ENCODE measurements around the gene LRCOL1.

Gene LRCOL1

DNA sequence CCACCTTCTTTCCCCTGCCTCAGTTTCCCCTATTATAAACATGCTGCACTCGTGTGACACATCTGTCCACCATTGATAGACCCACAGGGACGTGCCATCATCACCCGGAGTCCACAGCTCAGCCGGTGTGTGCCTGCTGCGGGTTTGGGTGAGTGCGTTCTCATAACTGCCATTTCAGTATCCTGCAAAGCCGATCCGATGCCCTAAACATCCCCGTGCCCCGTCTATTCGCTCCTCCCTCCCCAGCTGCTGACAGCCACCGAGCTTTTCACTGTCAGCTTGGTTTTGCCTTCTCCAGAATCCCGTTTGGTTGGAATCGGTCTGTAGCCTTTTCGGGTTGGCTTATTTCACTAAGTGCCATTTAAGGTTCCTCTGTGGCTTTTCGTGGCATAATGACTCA lies 3.9 kb downstream of the LRCOL1 start:
- Histone ChIP-seq H3K36me3 (ENCODE audit: control insufficient read depth, insufficient read depth, low read length) (no peaks in the 10 kb centered on the region), H3K4me3 (replicated peaks; ENCODE audit: low read depth, low read length) (no peak overlapping the region), H3K27me3 (replicated peaks; ENCODE audit: control insufficient read depth, insufficient read depth, low read length) (no peaks in the 10 kb centered on the region; the same call in 1 of the 2 replicates)
- TF ChIP-seq, protein P1, sequence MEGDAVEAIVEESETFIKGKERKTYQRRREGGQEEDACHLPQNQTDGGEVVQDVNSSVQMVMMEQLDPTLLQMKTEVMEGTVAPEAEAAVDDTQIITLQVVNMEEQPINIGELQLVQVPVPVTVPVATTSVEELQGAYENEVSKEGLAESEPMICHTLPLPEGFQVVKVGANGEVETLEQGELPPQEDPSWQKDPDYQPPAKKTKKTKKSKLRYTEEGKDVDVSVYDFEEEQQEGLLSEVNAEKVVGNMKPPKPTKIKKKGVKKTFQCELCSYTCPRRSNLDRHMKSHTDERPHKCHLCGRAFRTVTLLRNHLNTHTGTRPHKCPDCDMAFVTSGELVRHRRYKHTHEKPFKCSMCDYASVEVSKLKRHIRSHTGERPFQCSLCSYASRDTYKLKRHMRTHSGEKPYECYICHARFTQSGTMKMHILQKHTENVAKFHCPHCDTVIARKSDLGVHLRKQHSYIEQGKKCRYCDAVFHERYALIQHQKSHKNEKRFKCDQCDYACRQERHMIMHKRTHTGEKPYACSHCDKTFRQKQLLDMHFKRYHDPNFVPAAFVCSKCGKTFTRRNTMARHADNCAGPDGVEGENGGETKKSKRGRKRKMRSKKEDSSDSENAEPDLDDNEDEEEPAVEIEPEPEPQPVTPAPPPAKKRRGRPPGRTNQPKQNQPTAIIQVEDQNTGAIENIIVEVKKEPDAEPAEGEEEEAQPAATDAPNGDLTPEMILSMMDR (IDR thresholded peaks at IDR 0.05; ENCODE audit: insufficient read depth, low read length, poor library complexity, severe bottlenecking) = no peak
- no peak for DNase-seq (ENCODE audit: extremely low read depth, insufficient read length)

DNA sequence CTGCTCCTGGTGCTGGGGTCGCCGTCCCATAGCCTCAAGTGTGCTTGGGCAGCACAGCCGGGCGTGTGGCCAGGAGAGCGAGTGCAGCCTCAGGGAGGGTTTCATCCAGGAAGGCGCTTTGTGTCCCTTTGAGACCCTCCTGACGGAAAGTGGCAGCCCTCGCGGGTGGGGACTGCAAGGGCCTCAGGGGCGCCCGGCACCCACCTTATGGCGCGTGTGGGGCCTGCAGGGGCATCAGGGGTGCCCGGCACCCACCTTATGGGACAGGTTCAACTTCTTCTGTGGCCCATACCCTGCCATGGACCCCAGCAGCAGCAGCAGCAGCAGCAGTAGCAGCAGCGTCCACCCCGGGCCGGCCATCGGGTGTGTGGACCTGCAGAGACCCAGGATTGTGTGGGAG lies 4.5 kb downstream of the LRCOL1 start:
- TF ChIP-seq, protein P1 (IDR thresholded peaks at IDR 0.05; ENCODE audit: insufficient read depth, low read length, poor library complexity, severe bottlenecking) = no peak
- H3K27me3 ChIP-seq (replicated peaks; ENCODE audit: control insufficient read depth, insufficient read depth, low read length) = no peaks in the 10 kb centered on the region; the same call in 1 of the 2 replicates

DNA sequence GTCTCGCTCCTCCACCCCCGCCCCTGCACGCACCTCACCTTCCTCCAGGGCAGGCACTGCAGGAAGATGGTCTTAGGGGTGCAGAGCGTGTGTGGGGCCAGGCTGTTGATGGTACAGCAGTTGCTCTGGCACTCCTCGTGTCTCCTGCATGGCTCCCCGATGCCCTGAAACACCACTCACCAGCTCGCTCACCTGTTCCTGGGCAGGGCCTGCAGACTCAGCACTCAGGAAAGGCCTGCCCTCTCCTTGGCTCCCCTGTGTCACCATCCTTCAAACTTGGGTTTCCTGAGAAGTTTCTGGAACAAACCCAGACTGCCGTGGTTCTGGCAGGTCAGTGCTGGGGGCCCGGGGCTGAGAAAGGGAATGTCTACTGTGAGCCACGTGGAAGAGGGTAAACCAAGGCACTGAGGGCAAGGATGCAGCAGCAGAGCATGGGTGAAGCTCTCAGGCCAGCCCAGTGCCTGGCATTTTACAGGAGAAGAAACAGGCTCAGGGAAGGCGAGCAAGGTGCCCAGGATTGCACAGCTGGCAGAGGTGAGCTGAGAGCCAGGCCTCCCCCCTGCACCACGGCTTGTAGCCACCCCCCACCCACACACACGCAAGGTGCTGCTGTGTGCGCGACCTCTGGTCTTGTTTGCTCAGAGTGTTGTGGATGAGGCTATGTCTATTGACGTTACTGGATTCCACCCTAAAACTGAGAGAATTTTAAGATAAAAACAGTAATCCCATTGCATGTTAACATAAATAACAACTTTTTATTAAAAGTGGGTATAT lies 5.5 kb downstream of the LRCOL1 start:
- H3K27me3 ChIP-seq (replicated peaks; ENCODE audit: control insufficient read depth, insufficient read depth, low read length) = no peaks in the 10 kb centered on the region; the same call in 1 of the 2 replicates
- DNase-seq (ENCODE audit: extremely low read depth, insufficient read length) = no peak
- no peaks in the 10 kb centered on the region for H3K36me3 ChIP-seq (ENCODE audit: control insufficient read depth, insufficient read depth, low read length)
- TF ChIP-seq, protein P1 (IDR thresholded peaks at IDR 0.05; ENCODE audit: insufficient read depth, low read length, poor library complexity, severe bottlenecking) = no peak
- no peak overlapping the region for H3K4me3 ChIP-seq (replicated peaks; ENCODE audit: low read depth, low read length)

More for the DNA sequence above, 4.5 kb downstream of the LRCOL1 start:
- no peak for DNase-seq (ENCODE audit: extremely low read depth, insufficient read length)
- H3K4me3 ChIP-seq (replicated peaks; ENCODE audit: low read depth, low read length) = no peak overlapping the region
- no peaks in the 10 kb centered on the region for H3K36me3 ChIP-seq (ENCODE audit: control insufficient read depth, insufficient read depth, low read length)

DNA sequence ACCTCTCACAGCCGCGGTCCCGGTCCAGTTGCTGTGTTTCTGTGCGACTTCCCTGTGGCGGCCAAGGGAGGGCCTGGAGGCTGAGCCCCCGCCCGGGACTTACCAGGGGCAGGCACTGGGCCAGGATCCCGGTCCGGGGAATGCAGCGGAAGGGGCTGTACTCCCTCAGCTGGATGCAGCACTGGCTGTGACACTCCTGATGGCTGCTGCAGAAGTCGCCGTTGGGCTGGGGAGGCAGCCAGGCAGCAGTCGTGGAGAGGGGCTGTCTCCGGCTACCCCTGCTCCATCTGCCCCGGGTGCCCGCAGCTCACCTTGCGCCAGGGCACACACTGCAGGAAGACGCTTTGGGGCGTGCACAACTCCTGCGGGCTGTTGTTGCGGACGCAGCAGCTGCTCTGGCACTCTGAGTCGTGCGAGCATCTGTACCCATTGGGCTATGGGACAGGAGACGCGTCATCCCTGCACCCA lies 6.2 kb downstream of the LRCOL1 start:
- TF ChIP-seq, protein P1 (IDR thresholded peaks at IDR 0.05; ENCODE audit: insufficient read depth, low read length, poor library complexity, severe bottlenecking) = no peak
- Histone ChIP-seq H3K4me3 (replicated peaks; ENCODE audit: low read depth, low read length) (no peak overlapping the region), H3K36me3 (ENCODE audit: control insufficient read depth, insufficient read depth, low read length) (no peaks in the 10 kb centered on the region), H3K27me3 (replicated peaks; ENCODE audit: control insufficient read depth, insufficient read depth, low read length) (no peaks in the 10 kb centered on the region; the same call in 1 of the 2 replicates)
- no peak for DNase-seq (ENCODE audit: extremely low read depth, insufficient read length)

DNA sequence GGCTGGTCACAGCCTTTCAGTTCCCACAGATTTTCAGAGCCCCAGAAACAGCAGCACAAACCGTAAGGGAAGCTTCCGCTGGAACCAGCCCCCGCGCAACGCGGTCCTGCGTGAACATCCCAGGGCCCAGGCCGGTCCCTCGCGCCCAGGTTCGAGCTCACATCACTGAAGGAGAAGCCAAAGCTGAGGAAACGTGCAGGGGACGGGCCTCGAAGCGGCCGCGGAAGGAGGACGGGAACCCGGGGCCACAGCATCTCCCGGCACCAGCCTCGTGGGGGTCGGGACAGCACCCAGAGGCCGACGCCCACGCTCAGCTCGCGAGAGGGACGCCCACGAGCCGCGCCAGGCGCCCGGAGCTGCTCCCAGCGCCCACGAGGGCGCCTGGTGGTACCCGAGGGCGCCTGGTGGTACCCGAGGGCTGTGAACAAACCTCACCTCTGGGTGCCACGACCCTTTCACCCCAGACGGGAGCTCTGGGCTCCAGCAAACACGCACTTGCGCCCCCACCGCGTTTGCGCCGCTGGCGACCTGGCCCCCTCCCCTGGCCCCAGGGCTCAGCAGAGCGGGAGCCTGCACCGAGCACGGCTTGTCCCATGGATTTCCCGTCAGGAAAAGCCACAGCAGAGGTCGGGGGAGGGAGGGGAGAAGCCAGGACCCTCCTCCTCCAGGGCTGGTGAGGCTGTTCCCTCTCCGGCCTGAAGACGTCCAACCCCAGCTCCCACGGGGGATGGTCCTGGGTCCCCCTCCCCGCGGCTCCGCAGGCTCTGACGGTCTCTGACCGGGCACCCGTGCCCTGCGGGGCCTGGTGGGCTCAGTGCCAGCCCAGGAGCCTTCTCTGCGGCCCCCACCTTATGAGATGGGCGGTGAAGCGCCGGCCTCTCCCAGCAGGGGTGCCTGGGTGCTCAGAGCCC lies 6.9 kb downstream of the LRCOL1 start:
- DNase-seq (ENCODE audit: extremely low read depth, insufficient read length) = no peak
- no peaks in the 10 kb centered on the region; the same call in 1 of the 2 replicates for H3K27me3 ChIP-seq (replicated peaks; ENCODE audit: control insufficient read depth, insufficient read depth, low read length)
- H3K4me3 ChIP-seq (replicated peaks; ENCODE audit: low read depth, low read length) = no peak overlapping the region
- TF ChIP-seq, protein P1 (IDR thresholded peaks at IDR 0.05; ENCODE audit: insufficient read depth, low read length, poor library complexity, severe bottlenecking) = no peak
- no peaks in the 10 kb centered on the region for H3K36me3 ChIP-seq (ENCODE audit: control insufficient read depth, insufficient read depth, low read length)

Measured in GM06990 (cell line).